ENCODE measurements around the gene SMG6.
"Not testable (repeated sequence)": the region's sequence is repeated elsewhere in the genome, so short reads cannot be mapped to it uniquely, and the experiment has no call there.

The SMG6 gene

GRCh38 chr17:2181897-2182448 is 121.6 kb downstream of the SMG6 start:
- in situ Hi-C loops (cut with MboI; ENCODE audit: low sequenced_read_pairs): no loop called here

- in situ Hi-C loops (cut with MboI; ENCODE audit: low sequenced_read_pairs): no loop called here
These were observed 122.2 kb downstream of the SMG6 start for GRCh38 chr17:2181206-2181896.

- in situ Hi-C loops (cut with MboI; ENCODE audit: low sequenced_read_pairs): no loop called here
These were observed 122.8 kb downstream of the SMG6 start for GRCh38 chr17:2180768-2181167.

GRCh38 chr17:2179615-2180295 is 123.8 kb downstream of the SMG6 start:
- in situ Hi-C loops (cut with MboI; ENCODE audit: low sequenced_read_pairs): no loop called here

- in situ Hi-C loops (cut with MboI; ENCODE audit: low sequenced_read_pairs): no loop called here
These were observed 124.6 kb downstream of the SMG6 start for GRCh38 chr17:2178798-2179501.

- in situ Hi-C loops (cut with MboI; ENCODE audit: low sequenced_read_pairs): no loop called here
These were observed 126.3 kb downstream of the SMG6 start for GRCh38 chr17:2177235-2177811.

GRCh38 chr17:2176499-2177169 is 127.0 kb downstream of the SMG6 start:
- in situ Hi-C loops (cut with MboI; ENCODE audit: low sequenced_read_pairs): no loop called here

- in situ Hi-C loops (cut with MboI; ENCODE audit: low sequenced_read_pairs): no loop called here
These were observed 128.3 kb downstream of the SMG6 start for GRCh38 chr17:2175294-2175628.

- in situ Hi-C loops (cut with MboI; ENCODE audit: low sequenced_read_pairs): no loop called here
These were observed 128.9 kb downstream of the SMG6 start for GRCh38 chr17:2174468-2175293.

GRCh38 chr17:2174014-2174413 is 129.6 kb downstream of the SMG6 start:
- in situ Hi-C loops (cut with MboI; ENCODE audit: low sequenced_read_pairs): no loop called here

- in situ Hi-C loops (cut with MboI; ENCODE audit: low sequenced_read_pairs): no loop called here
These were observed 130.6 kb downstream of the SMG6 start for GRCh38 chr17:2172999-2173398.

- in situ Hi-C loops (cut with MboI; ENCODE audit: low sequenced_read_pairs): no loop called here
These were observed 131.3 kb downstream of the SMG6 start for GRCh38 chr17:2172077-2172851.

GRCh38 chr17:2171702-2172076 is 131.9 kb downstream of the SMG6 start:
- in situ Hi-C loops (cut with MboI; ENCODE audit: low sequenced_read_pairs): no loop called here

GRCh38 chr17:2170023-2170422 is 133.6 kb downstream of the SMG6 start:
- in situ Hi-C loops (cut with MboI; ENCODE audit: low sequenced_read_pairs): no loop called here

- in situ Hi-C loops (cut with MboI; ENCODE audit: low sequenced_read_pairs): not testable (repeated sequence)
These were observed 137.9 kb downstream of the SMG6 start for GRCh38 chr17:2165723-2166122.

- in situ Hi-C loops (cut with MboI; ENCODE audit: low sequenced_read_pairs): no loop called here
These were observed 145.2 kb downstream of the SMG6 start for GRCh38 chr17:2158396-2158780.

GRCh38 chr17:2157675-2158395 is 145.8 kb downstream of the SMG6 start:
- in situ Hi-C loops (cut with MboI; ENCODE audit: low sequenced_read_pairs): no loop called here

GRCh38 chr17:2157081-2157480 is 146.5 kb downstream of the SMG6 start:
- in situ Hi-C loops (cut with MboI; ENCODE audit: low sequenced_read_pairs): no loop called here

GRCh38 chr17:2156666-2157065 is 146.9 kb downstream of the SMG6 start:
- in situ Hi-C loops (cut with MboI; ENCODE audit: low sequenced_read_pairs): no loop called here
